HG02852 (cell line): ENCODE results near the gene AFF3.

ENCODE experiments used
- ATAC-seq: cut with Tn5 transposase; IDR thresholded peaks from one replicate; pipeline ENCODE4 v1.9.1; 2021; ENCODE audit warnings: mild to moderate bottlenecking, moderate library complexity; ENCODE audit not compliant: unreplicated experiment

The AFF3 gene

DNA sequence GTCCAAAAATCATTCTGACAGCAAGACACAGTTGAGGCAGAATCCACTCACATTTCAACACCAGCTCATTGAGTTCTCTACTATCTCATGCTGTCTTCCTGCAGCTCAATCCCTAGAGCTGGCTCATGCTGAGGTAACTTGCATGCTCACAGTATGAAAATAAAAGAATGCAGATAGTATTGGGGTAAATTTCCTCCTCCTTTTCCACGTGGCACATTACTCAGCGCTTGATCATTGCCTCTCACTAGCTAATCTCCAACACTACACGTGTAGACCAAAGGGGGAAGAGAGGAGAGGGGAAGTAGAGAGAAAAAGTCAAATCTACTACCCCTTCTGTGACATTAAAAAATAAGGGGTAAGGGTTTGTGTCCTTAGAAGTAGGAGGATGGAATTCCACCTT, 300.6 kb downstream of the AFF3 start:
- ATAC-seq, result no peak

DNA sequence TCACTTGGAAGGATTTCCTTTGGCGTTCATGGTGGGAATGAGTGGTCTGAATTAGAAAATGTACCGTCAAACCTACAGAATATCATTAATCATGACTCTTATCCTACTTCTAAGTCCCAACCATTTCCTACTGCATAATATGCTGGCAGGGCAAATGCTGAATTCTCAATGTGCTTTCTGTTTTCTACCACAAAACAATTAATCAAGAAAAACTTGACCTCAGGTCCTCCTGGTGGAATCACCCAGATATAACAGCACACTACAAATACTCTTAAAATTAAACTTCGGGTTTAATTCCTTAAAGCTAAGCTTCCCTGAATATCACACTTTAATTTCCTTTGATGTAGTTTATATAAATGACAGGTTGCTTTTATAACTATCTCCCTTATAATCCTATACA, 301.6 kb downstream of the AFF3 start:
- no peak for ATAC-seq

DNA sequence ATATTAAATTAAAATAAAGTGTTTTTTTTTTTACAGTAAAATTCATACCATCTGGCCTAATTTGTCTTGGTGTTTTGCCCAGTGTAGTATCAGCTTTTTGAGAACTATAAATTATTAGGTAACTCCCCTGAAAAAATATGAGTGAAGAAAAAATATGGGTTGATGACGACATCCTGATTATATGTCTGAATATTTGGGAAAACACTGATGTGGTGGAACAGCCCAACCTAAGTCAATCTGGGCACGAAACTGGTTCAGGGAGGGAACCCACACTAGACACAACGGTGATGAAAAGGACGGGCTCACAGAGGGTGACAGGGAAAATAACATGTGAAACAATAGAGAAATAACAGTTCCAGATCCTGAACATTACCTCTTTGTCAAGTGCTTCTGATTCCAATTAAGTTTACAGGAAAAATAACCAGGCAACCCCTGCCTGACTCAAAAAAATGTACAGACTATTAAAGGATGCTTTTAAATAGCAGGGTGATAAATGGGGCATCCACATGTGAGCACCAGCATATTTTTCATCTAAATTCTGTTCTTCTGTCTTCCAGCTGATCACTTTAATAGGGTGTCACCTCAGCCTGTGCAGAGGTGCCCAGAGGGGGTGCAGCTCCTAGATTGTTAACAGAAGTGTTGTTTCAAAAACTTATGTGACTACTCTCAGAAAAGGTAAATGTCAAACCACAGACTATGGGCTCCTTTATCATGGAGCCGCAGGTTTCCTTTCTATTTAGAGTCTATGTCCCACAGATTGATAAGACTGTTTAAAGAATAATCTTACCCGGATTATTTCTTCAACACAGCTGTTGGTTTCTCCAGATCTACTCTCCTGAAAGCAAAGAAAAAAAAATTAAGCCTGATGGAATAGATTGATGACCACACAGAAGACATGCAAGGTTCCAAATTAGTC, 305.4 kb downstream of the AFF3 start:
- ATAC-seq, result no peak

DNA sequence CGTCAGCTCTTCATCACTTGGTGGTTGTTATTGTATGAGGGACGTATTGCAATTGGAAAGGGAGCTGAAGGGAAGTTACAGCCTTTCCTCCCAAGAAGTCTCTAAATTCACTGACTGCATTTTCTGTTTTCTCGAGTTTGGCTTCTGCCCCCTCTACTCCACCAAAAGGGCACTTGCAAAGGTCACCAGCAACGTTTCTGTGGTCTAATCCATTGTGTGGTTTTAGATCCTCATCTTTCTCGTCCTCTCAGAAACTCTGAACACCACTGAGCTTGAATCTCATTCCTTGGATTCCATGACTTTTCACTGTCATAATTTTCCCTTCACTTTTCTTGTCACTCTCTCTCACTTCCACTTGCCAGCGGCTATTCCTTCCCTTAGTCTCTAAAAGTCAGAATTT, 308.0 kb downstream of the AFF3 start:
- no peak for ATAC-seq

DNA sequence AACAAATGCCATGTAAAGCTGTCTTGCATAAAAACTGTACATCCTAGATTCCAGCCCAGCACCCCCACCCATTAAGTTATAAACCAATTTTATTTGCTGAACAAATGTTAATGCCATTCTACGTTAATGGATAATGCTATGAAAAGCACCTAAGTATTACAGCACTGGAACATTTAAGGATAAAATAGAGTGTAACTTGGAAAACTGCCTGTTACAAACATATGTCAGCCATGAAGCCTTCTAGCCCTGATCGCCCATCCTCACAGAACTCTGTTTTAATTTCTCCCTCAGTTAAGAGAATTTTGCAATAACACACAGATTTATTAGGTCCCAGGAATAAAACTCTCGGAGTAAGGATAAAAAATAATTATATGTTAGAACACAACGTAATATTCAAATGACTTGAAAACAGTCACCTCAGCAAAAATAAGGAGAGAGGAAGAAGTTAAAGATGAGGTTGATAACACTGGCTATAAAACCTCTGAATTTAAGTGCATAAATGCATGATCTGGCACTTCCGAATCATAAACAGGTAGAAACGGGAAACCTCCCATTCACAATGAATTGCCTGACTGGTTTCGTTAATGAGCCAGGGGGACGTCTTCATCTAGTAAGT, 308.7 kb downstream of the AFF3 start:
- no peak for ATAC-seq

DNA sequence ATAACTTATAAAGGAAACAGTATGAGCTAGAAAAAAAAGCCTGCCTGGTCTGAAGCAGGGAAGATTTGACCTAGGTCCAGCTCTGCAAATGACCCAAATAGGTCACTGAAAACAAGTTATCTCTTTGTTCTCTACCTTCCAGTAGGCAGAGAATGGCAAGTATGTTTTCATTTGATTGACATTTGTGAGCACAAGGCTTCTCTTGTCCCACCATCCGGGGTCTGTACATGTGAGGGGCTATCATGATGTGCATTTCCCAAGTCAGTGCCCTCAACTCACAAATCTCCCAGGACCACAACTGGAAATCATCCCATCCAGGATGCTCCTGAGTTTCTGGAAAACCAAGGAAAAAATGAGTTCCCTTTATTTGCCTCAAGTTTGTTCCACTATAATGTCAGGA, 309.5 kb downstream of the AFF3 start:
- no peak for ATAC-seq

DNA sequence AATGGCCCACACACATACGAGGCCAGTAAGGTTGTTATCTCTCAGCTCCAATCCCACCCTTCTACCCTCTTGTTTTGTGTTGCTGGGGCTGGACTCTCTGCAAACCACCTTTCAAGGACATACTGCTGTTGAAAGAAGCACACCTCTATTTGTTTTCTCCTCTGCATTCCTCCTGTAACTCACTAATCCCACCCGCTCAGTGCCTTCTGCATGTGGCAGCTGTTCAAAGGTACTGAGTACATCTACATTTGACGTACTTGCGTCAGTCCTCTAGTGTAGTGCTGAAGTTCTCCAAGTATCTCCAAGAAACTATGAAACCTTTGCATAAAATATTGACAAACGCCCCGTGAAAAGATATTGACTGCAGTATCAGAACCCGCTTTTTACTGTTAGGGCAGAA, 310.6 kb downstream of the AFF3 start:
- no peak for ATAC-seq

DNA sequence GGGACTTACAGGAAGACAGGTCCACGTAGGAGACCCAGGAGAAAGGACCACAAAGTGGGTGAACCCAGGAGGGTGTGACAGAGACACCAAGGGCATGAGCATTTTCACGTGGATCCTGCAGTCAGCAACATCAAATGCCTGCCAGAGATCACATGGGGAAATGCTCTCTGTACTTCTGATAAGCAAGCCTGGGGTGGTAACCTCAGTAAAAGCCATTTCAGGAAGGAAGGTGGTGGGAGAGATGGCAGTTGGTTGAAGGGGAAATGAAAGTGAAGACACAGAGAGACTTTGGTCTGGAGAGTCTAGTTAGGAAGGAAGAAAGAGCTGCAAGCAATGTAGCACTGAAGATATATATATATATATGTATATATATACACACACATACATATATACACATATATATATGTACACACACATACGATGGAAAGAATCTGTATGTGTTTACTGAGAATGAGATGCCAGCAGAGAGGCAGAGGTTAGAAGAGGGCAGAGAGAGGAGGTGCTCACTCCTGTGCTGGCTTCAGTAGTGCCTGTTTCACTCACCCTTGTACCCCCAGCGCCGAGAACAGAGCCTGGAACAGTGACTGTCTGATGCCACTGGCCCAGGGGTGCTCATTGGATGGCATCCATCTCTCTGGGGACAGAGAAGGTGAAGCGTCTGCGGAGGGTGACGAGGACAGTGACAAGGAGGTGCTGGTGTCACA, 314.9 kb downstream of the AFF3 start:
- no peak for ATAC-seq

DNA sequence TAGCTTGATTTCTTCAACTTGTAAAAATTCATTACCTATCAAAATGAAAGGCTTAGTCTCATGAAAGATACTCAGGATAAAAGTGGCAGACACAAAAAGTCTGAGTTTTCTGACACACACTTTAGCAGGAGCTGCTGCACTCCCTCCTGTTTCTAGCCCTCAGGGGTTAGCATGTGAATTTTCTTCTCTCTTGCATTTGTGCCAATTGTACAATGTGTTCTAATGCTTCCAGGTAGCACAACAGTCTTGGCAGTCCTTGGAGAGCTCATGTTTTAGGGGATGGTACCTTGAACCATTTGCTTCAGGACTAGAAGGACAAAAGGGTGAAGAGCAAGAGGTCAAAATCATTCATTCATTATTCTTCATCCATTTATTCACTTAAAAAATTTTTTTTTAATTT, 316.8 kb downstream of the AFF3 start:
- no peak for ATAC-seq

DNA sequence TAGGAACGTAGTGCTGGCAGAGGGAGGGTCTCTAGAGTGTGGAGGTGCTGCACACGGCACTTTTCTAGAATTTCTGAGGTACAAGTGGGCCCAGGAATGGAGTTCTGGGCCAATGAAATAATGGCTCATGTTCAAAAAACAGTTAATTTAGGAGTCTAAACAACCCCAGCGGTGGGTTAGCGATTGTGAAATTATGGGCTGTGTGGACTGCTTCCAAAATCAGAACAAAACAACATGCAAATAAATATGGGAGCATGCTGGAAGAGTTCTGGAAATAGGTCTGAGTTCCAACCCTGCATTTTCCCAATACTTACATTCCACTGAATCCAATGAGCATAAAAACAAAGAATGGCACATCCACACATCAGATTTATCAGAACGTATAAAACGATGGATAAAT, 317.6 kb downstream of the AFF3 start:
- no peak for ATAC-seq

DNA sequence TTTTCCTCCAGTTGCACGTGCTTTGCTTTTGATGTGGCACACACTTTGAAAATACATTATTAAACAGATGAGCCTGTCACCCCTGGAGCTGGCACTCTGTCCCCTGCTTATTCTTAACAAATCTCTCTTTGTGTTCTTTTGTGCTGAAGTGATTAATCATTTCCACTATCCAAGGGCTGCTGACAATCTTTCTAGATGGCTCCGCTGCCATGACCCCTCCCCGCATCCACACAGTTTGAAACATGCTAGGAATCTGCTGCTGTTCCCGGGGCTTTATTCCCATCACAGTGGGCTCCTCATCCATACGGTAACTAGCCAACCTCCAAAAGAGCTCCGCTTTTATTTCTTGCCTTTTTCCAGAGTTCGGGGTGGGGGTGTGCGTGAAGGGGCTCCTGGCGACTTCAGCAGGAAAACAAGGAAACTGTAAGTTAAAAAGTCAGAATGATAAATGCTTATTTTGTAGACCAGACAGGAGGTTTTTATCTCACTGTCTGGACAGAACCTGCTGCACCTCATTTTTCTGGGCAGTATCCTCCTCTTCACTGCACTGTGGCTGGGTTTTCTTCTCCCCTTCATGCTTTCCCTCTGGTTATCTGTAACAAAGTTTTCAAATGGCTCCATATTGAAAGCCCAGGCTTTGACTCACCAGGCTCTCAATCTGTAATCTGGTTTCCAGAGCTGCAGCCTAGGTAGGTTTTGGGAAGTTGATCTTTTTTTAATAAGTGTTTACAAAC, 319.7 kb downstream of the AFF3 start:
- ATAC-seq, result no peak

DNA sequence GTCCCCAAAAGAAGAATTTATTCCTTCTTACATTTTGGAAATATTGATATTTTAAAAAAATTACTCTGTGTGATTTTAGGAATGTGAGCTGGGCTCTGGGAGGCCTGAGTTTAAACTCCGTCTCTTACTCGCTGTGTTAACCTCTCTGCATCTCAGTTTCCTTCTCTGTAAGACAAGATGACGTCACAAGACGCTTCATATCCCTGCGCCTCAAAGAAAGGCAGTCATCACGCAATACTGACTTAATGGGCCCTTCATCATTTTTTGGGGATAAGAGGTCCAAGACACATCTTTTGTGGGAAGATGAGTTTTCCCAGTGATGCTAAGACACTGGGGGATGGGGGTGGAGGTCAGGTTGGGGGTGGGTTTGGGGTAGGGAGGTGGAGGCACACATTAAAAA, 320.4 kb downstream of the AFF3 start:
- no peak for ATAC-seq

DNA sequence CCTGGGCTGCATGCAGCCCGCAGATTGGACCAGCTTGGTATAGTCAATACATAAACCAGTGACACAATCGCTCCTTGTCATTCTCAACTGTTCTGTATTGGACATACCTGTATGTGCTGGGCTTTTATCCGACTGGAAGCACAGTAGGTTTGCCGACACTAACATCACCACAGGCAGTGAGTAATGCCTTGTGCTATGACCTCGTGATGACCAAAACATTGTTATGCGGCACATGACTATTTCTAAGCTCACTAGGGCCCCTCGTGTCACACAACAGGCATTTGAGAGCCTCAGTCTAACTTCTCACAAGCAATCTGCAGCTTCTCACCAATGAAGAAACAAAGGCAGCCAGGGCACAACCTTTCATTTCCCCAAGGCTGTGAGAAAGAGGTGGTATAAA, 320.8 kb downstream of the AFF3 start:
- ATAC-seq, result no peak

DNA sequence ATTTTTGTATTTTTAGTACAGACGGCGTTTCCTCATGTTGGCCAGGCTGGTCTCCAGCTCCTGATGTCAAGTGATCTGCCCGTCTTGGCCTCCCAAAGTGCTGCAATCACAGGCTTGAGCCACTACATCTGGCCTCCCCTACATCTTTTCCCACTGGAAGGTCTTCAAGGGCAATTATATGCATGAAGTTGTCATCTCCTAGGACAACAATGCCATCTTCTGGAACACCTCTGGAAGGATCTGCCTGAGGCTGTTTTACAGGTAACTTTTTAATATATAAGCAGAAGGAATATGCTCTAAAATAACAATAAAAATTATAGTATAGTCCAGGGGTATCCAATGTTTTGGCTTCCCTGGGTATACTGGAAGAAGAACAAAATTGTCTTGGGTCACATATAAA, 321.4 kb downstream of the AFF3 start:
- ATAC-seq, result no peak

DNA sequence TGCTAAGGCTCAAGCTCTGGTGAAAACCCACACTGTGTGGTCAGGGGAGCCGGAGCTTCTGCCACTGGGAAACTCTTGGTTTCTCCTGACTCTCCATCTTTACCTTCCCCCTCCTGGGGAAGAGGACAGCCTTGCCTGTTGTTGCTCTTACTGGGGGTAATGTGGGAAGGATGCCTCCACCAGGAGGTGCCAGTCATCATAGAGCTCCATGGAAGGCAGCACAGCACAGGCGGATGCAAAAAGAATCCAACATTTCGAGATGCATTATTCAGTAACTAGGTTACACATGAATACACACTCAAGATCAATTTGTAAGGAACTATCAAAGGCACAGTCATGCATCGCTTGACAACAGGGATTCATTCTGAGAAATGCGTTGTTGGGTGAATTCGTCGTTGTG, 322.6 kb downstream of the AFF3 start:
- ATAC-seq, result no peak

DNA sequence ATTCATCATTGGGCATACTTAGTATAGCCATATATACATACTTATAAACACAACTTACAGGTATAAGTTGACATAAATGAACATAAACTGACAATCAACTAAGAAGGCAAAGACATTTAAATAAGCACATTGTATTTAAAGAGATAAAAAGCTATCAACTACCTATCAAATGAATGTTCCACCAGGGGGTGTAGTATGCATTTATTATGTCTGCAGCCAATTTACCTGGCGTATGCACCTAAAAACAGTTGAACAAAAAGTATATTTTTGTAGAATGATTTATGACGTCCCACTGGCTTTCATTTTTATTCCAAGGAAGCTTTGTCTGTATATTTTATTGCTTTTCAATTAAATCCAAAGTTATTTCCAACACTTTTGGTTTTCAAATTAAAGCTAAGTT, 323.5 kb downstream of the AFF3 start:
- ATAC-seq, result no peak

DNA sequence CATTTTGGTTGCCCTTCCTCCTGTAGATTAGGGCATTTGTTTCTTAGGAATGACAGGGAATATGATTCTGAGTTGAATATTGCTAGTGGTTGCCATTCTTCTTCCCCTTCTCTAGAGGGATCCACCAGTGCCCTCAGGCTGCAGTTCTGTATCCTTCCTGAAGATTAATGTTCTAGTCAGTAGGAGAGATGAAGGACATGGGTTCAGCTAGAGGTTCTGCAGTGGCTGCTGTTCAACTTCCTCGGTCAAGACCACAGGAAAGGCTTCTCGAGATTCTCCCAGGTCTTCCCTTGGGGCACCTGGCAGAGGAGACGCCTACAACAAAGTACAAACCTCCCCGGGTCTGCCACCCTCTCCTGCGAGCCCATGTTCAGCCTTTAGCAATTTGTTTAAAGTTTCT, 325.5 kb downstream of the AFF3 start:
- ATAC-seq, result no peak

DNA sequence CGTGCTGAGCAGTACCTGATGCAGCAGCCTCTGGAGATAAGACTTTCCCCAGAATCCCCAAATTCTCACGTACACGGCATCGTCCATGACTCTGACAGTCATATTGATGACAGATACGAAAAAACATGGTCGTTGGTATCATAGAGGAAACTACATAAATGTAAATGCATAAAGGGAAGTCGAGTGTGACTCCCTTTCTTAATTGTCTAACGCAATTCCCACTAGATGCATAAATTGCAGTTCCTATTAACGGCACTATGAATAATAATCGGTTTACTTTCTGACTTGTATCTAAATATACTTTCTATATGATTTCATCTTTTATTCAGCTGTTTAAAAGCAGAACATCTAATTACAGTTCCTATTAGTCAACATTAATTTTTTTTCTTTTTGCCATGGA, 330.0 kb downstream of the AFF3 start:
- no peak for ATAC-seq

DNA sequence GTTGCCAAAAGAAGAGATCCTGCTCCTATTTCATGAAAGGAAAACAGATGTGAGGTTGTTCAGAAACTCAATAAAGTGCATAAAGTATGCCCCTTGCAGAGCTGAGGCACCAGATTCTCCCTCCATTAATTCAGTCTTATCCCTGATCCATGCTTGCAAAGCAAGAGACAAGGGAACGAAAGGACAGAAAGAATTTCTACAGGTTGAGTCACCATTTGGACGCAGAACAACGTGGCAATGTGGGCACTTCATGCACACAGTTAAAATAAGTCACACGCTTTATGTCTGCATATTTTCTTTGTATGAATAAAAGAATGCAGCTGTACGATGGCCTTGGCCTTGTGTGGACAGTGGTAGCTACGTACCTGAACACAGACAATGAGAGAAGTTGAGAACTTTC, 330.8 kb downstream of the AFF3 start:
- no peak for ATAC-seq

DNA sequence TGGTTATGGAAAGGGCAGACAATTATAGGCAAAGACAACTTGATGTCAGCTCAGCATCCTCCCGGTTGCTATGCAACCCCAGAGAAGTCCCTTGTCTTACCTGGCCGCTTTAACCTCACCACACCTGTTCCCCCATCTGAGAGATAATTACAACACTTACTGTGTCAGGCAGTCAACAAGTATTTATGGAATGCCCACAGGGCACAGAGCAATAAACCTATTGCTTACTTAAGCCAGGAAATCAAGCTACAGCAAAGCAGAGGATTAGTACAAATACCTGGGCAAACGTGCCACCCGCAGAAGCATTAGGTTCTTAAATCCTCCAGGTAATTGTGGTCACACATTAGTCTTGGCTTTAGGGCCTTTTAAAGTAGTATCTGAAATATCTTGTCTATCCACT, 332.2 kb downstream of the AFF3 start:
- no peak for ATAC-seq

DNA sequence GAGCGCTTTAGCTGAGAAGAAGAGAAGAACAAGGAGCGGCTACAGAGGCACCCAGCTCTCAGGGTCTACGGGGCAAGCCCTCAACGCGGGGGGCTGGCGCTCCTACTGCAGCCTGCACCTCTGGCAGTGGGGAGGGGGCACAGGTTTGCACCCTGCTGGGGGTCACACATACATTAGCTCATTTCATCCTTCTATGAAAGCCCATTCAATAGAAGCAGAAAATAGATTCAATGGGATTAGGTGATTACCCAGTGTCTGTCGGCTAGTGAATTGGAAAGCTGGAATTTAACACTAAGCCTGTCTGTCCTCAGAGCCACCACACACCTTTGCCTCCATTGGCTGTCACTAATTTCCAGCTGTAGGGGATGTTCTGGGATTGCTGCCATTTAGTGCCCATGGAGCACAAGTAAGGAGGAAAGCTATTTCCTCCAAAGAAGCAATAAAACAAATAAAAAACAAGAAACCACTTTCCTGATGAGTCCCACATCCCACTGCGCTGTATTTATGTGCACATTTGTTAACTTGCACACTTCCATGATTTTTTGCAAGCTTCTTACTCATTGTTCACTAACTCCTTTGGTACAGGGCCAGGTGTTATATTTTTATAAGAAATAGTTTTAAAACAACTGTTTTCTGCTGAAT, 333.0 kb downstream of the AFF3 start:
- no peak for ATAC-seq
